Gastroesophageal sphincter (tissue), 4 donors: ENCODE measurements around the gene TPMT. TPM values are rescaled to one million over a fixed set of nuclear protein-coding genes. Genes with fewer than 3 reads are reported as not detected.

Source experiments
- ATAC-seq: fragments of 150-250 bp; one replicate; pipeline ENCODE4 v1.9.1; 2016; ENCODE audit warnings: mild to moderate bottlenecking, moderate library complexity
- H3K27ac ChIP-seq, 4 donors: fragments of 200-600 bp; sonication (generic) in 3 of 4; 1 replicate in 3 of 4; 2 replicates in 1 of 4; pipeline ENCODE4 v1.5.1; 2016 to 2019
- H3K27me3 ChIP-seq: fragments of 200-600 bp; sonication (generic); one replicate; pipeline ENCODE4 v1.5.1; 2019
- H3K36me3 ChIP-seq, 2 donors: fragments of 200-600 bp; sonication (generic); one replicate each; pipeline ENCODE4 v1.5.1; 2019; ENCODE audit warnings: control low read depth in 1 of 2
- H3K4me1 ChIP-seq, 3 donors: fragments of 200-600 bp; sonication (generic); 1 replicate in 2 of 3; 2 replicates in 1 of 3; pipeline ENCODE4 v1.5.1; 2016 to 2019; ENCODE audit warnings: control low read depth in 2 of 3
- H3K4me3 ChIP-seq, 2 donors: fragments of 200-600 bp; sonication (generic); one replicate each; pipeline ENCODE4 v1.5.1; 2019; ENCODE audit warnings: mild to moderate bottlenecking in 1 of 2, moderate library complexity in 1 of 2
- H3K9me3 ChIP-seq, 3 donors: fragments of 200-600 bp; sonication (generic); one replicate each; pipeline ENCODE4 v1.5.1; 2017 to 2019; ENCODE audit warnings: control low read depth in 2 of 3
- CTCF ChIP-seq, 4 experiments: fragments of 200-600 bp in 2 of 4; fragments of 450-650 bp in 2 of 4; sonication (generic) in 1 of 4; IDR thresholded peaks; one replicate each; pipeline ENCODE4 v1.5.1; 2017 to 2019; ENCODE audit warnings: antibody characterized with exemption in 4 of 4, mild to moderate bottlenecking in 2 of 4, moderate library complexity in 2 of 4
- EP300 ChIP-seq: sonication (generic); formaldehyde crosslinking; IDR thresholded peaks from one replicate; pipeline ENCODE4 v1.6.1; 2017; ENCODE audit warnings: antibody characterized with exemption, mild to moderate bottlenecking
- POLR2A ChIP-seq, 2 donors: fragments of 450-650 bp; IDR thresholded peaks; one replicate each; pipeline ENCODE4 v1.6.1; 2017; ENCODE audit warnings: antibody characterized with exemption in 2 of 2, mild to moderate bottlenecking in 2 of 2, moderate library complexity in 1 of 2
- POLR2AphosphoS5 ChIP-seq: sonication (generic); formaldehyde crosslinking; IDR thresholded peaks from one replicate; pipeline ENCODE4 v1.6.1; 2017; ENCODE audit warnings: antibody characterized with exemption
- WGBS, 2 donors: methylation state at CpG; one replicate each; pipeline ENCODE4 v1.1.5; 2018; ENCODE audit warnings: low coverage in 1 of 2; 5-methylcytosine and 5-hydroxymethylcytosine counted together
- total RNA-seq, 4 donors: library from RNA; depleted of rRNA; stranded (reverse); fragments of >200 nt; gene quantifications; one replicate each; pipeline ENCODE4 v1.1.0, GENCODE V29; 2016

Gene TPMT
- total RNA-seq, 4 donors from 2014 or later = 5.7 to 8.9 (median 7.2) TPM

GRCh38 chr6:18141805-18142590 is 12.9 kb downstream of the TPMT start:
- H3K4me3 ChIP-seq = no peak overlapping the region
- 80 to 86% methylated on average over 11 to 13 of the region's 13 CpGs for WGBS, 2 donors
- H3K27me3 ChIP-seq = no peaks in the 10 kb centered on the region
- TF ChIP-seq CTCF (IDR thresholded peaks at IDR 0.05) (no peak), POLR2A (IDR thresholded peaks at IDR 0.05) (no peak), EP300 (no peak), POLR2AphosphoS5 (no peak)
- no peak overlapping the region for H3K27ac ChIP-seq
- H3K4me1 ChIP-seq = no peaks in the 10 kb centered on the region
- no peaks in the 10 kb centered on the region for H3K9me3 ChIP-seq
- H3K36me3 ChIP-seq = peaks cover 0 to 73% of the 10 kb centered on the region in 2 donors
- no peak for ATAC-seq

- Histone ChIP-seq H3K36me3 (peaks cover 0 to 82% of the 10 kb centered on the region in 2 donors), H3K9me3 (no peaks in the 10 kb centered on the region), H3K27me3 (no peaks in the 10 kb centered on the region), H3K27ac (no peak overlapping the region), H3K4me1 (no peaks in the 10 kb centered on the region), H3K4me3 (no peak overlapping the region)
- no peak for TF ChIP-seq POLR2A (IDR thresholded peaks at IDR 0.05)
- no peak for TF ChIP-seq EP300
- no peak for TF ChIP-seq CTCF (IDR thresholded peaks at IDR 0.05)
- TF ChIP-seq POLR2AphosphoS5 = no peak
- no peak for ATAC-seq
- 79 to 92% methylated on average over 3 to 4 of the region's 6 CpGs for WGBS, 2 donors
These were observed 14.8 kb downstream of the TPMT start for GRCh38 chr6:18139935-18140621.

- TF ChIP-seq CTCF (IDR thresholded peaks at IDR 0.05) (no peak), POLR2AphosphoS5 (no peak), POLR2A (IDR thresholded peaks at IDR 0.05) (no peak), EP300 (no peak)
- Histone ChIP-seq H3K27ac (no peak overlapping the region), H3K9me3 (no peaks in the 10 kb centered on the region), H3K36me3 (peaks cover 0 to 90% of the 10 kb centered on the region in 2 donors), H3K27me3 (no peaks in the 10 kb centered on the region), H3K4me1 (no peaks in the 10 kb centered on the region), H3K4me3 (no peak overlapping the region)
- ATAC-seq = no peak
- 80 to 82% methylated on average over 3 to 5 of the region's 5 CpGs for WGBS, 2 donors
These were observed 16.0 kb downstream of the TPMT start for GRCh38 chr6:18138906-18139305.

GRCh38 chr6:18136260-18136659 is 18.6 kb downstream of the TPMT start:
- Histone ChIP-seq H3K27me3 (no peaks in the 10 kb centered on the region), H3K9me3 (no peaks in the 10 kb centered on the region), H3K4me1 (no peaks in the 10 kb centered on the region), H3K27ac (no peak overlapping the region), H3K36me3 (peaks cover 0 to 87% of the 10 kb centered on the region in 2 donors), H3K4me3 (no peak overlapping the region)
- ATAC-seq = no peak
- no peak for TF ChIP-seq CTCF (IDR thresholded peaks at IDR 0.05)
- no peak for TF ChIP-seq POLR2A (IDR thresholded peaks at IDR 0.05)
- no peak for TF ChIP-seq EP300
- TF ChIP-seq POLR2AphosphoS5 = no peak
- 83 to 86% methylated on average over 6 to 8 of the region's 10 CpGs for WGBS, 2 donors

GRCh38 chr6:18135171-18135570 is 19.7 kb downstream of the TPMT start:
- 85 to 94% methylated on average over 2 of the region's 2 CpGs for WGBS, 2 donors
- ATAC-seq = no peak
- Histone ChIP-seq H3K27me3 (no peaks in the 10 kb centered on the region), H3K27ac (no peak overlapping the region), H3K36me3 (peaks cover 0 to 89% of the 10 kb centered on the region in 2 donors), H3K4me3 (no peak overlapping the region), H3K4me1 (no peaks in the 10 kb centered on the region), H3K9me3 (no peaks in the 10 kb centered on the region)
- no peak for TF ChIP-seq EP300
- TF ChIP-seq POLR2A (IDR thresholded peaks at IDR 0.05) = no peak
- TF ChIP-seq CTCF (IDR thresholded peaks at IDR 0.05) = no peak
- TF ChIP-seq POLR2AphosphoS5 = no peak
